ENCODE measurements around the gene PHEX. TPM values are rescaled to one million over a fixed set of nuclear protein-coding genes. Genes with fewer than 3 reads are reported as not detected.

Gene PHEX
- total RNA-seq, 4 donors from 2014 or later, result under 0.01 to 0.34 TPM; not detected in 2

- TF ChIP-seq CTCF (IDR thresholded peaks at IDR 0.05; ENCODE audit: low read depth), result no peak
Measured at GRCh38 chrX:22078117-22078516, 46.0 kb downstream of the PHEX start.

- no peak for TF ChIP-seq CTCF (IDR thresholded peaks at IDR 0.05; ENCODE audit: low read depth)
Measured at GRCh38 chrX:22081475-22082092, 49.5 kb downstream of the PHEX start.

GRCh38 chrX:22086003-22086402 is 53.9 kb downstream of the PHEX start:
- TF ChIP-seq CTCF (IDR thresholded peaks at IDR 0.05; ENCODE audit: low read depth), result no peak

- TF ChIP-seq CTCF (IDR thresholded peaks at IDR 0.05; ENCODE audit: low read depth), result no peak
Measured at GRCh38 chrX:22087011-22087557, 55.0 kb downstream of the PHEX start.

GRCh38 chrX:22088326-22088725 is 56.2 kb downstream of the PHEX start:
- no peak for TF ChIP-seq CTCF (IDR thresholded peaks at IDR 0.05; ENCODE audit: low read depth)

GRCh38 chrX:22090181-22090580 is 58.1 kb downstream of the PHEX start:
- TF ChIP-seq CTCF (IDR thresholded peaks at IDR 0.05; ENCODE audit: low read depth), result no peak

- TF ChIP-seq CTCF (IDR thresholded peaks at IDR 0.05; ENCODE audit: low read depth), result no peak
Measured at GRCh38 chrX:22093550-22093949, 61.4 kb downstream of the PHEX start.
